ENCODE results near the gene BRI3.
A peak's percentile ranks its signal among the peaks of the same experiment; 100 is the strongest.

Gene BRI3, protein sequence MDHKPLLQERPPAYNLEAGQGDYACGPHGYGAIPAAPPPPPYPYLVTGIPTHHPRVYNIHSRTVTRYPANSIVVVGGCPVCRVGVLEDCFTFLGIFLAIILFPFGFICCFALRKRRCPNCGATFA

DNA sequence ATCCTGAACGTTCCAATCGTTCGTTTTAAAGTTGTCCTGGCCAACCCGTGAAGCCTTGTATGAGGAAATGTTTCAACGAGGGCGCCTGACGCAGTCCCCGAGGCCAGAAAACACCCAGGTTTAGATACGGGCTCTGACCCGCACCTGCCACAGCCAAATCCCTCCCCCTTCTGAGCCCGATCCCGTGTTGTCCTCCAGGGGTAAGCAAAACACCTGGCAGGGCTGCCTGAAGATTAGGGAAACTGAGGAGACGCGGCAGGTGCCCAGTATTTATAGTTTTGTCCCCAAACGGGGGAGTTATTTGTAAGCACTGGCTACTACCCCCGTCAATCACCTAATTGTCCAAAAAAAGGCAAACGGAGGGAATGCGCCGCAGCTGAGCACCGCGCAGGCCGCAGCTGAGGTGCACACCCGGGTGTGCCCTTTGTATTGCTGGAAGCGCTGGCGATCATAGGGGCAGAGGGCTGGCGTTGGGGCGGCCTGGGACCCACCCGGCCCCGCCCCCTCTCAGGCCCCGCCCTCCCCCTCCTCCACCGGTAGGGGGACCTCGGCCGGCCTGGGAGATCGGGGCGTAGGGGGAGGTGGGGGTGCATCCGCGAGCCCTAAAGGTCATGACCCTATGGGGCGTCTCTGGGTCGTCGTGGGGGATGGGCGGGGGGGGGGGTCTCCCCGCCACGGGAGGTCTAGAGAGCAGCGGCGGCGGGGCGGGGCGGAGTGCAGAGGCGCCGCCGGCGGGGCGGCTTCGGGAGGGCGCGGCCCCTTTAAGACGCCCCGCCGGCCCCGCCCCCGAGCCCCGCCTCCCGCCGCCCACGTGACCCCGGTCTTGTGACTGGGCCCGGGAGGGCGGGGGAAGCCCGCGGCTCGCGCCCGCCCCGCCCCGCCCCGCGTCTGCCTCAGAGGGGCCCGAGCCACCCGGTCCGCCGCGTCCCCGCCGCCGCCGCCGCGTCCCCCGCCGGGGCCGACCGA, at the start of gene BRI3:
Gene BRI3 (plus strand): TSS at position 896 of the 966 bp plus-strand sequence. CDS start 110 bp downstream, outside the sequence.
- DNase-seq: peak; percentile 91 to 92

DNA sequence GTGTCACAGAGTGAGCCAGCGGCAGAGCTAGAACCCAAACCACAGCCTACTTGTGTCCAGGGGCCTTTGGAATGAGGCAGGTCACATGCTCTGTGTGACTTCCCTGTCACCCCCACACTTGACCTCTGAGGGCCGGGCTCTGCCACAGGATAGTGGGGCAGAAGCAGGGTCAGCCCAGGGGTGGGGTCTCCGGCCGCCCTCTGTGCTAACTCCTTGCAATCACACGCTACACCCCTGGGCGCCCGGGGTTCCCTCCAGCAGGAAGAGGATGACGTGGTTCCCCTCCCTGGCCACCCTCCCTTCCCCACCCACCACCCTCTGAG, 49.3 kb upstream of the BRI3 start:
- DNase-seq: no peak

DNA sequence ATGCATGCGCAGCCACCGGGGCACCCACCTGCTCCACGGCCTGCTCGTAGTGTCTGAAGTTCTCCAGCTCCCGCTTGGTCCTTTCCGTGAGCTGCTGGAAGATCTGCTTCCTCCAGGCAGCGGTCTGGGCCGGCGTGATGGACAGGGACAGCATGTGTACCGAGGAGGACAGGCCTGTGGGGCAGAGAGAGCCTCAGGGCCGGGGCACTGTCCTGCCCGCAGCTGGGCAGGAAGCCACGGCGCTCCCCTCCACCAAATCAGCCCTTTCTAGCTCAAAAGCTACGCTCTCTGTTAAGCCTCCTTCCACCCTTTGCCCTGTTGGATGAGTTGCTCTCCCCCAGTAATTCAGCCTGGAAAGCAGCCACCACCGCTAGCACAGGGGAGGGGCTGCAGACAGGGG, 48.7 kb upstream of the BRI3 start:
- DNase-seq: no peak

DNA sequence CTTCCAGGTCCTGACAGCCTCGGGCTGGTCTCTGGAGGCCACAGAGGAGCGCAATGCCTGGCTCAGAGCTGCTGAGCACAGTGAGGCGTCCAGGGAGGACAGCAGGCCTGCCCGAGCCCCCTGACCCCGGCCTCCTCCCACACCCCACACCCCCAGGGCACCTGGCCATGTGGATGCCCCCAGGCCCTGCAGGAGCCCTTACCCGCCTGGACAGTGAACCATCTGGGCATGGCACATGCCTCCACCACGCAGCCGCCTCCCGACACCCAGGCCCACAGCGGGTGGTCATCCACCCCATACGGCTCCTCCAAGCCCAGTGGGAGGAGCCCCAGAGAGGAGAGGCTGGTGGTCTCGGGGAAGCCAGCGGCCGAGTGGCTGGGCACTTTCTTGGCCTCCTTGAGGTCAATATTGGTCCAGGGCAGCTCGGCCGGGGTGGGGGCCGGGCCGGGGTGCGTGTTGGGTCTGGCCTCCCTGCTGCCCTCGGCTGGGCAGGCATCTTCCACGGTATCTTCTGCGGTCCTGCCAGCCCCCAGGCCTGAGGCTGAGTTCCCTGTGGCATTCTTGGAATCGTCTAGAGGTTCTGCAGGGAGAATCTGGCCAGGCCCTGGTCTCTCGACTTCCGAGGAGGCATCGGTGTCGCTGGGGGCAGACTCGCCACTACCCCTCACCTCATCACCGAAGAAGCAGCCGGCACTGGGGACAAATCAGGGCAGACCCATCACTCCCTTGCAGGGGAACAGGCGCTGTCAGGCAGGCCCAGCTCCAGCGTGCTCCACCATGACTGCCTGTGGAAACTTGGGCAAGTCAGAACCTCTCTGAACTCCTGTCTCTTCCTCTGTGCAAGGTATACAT, 48.0 kb upstream of the BRI3 start:
- no peak for DNase-seq

DNA sequence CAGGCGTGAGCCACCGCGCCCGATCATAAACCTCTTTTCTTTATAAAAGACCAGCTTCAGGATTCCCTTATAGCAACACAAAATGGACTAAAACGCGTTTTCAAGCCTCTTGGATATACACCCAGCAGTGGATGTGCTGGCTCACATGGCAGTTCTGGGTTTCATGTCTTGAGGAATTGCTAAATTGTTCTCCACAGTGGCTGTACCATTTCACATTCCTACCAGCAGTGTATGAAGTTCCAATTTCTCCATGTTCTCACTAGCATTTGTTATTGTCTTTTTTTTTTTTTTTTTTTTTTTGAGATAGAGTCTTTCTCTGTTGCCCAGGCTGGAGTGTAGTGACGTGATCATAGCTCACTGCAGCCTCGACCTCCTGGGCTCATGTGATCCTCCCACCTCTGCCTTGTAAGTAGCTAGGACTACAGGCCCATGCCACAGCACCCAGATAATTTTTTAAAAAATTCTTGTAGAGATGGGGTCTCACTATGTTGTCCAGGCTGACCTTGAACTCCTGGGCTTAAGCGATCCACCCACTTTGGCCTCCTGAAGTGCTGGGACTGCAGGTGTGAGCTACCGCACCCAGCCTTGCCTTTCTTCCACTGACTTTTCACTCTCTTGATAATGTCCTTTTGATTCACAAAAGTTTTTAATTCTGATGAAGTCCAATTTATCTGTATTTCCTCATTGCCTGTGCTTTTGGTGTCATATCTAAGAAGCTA, 46.9 kb upstream of the BRI3 start:
- DNase-seq: no peak

DNA sequence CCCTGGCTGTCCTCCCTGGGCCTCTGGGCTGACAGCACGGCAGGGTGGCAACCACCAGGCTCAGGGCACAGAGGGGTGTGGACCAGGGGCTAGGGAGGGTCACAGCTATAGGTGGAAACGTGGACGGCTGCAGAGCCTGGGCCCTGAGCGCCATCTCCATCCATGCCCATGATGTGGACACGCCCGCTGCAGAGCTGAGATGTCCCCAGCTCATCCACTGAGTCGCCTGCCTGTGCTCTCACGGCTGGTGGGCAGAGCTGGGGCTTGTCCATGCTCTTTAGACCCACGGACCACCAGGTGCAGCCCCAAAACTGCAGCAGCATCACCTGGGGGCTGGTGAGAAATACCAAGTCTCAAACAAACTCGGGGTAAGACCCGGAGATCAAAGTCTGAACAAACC, 45.6 kb upstream of the BRI3 start:
- DNase-seq: no peak

DNA sequence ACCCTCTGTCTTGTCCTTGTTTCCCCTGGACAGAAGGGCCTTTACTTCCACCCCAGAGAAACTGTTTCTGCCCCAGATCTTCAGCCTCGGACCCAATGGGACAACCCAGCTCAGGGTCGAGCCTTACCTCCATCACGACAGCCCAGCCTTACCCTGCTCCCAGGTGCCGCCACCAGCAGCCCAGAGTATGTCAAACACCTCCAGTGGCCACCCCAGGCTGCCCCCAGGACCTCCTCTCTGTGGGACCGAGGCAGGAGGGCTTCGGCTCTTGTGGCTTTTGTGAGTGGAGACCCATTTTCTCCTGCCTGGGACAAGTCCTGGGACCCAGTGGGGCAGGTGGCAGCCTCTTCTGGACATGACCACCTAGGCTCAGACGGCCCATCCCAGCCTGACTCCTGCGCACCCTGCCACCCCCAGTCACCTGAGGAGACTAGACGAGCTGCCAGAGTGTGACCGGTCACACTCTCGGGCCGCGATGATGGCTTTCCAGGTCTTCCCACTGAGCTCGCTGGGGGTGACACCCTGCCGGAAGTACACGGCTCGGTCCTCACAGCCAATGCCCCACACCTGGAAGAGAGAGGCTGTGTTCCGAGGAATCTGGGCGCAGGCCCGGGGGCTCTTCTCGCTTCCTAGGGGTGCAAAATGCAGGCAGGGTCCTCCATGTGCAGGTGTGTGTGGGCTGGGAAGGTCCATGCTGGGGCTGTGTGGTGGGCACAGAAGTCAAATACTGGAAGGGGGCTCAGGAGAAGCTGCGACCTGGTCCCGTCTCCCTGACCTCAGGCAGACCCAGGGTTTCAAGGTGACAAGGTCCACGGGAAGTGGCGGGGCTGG, 44.9 kb upstream of the BRI3 start:
- no peak for DNase-seq

DNA sequence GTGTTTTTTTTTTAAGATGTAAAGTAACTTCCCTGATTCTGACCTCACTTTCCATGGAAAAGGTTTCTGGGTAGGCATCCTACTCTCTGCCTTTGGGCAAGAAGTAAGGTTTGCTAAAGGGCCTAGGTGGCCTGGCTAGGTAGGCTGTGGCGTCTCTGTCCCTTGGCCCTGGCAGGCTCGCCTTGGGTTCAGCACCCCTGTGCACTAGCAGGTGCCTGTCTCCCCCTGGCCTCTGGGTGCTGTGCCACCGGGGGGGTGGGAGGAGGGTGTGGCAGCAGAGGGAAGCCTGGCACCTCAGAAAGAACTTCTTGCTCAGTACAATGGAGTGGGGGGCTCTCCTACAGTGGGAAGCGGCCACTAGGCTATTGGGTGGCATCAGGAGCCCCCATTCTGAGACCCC, 43.4 kb upstream of the BRI3 start:
- DNase-seq: no peak

DNA sequence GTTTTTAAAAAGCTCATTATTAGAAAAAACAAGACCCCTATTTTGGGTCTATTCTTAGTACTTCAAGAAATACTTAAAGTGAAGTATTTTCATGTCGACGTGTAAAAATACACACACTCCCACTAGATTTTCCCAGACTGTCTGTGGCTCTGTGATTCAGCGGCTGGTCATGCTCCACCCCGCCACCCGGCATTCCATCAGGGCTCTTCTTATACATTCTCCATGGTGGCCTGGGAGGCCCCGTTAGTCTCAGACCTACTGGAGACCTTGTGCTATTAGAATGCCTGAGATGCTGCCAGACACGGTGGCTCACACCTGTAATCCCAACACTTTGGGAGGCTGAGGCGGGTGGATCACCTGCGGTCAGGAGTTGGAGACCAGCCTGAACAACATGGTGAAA, 42.5 kb upstream of the BRI3 start:
- no peak for DNase-seq

DNA sequence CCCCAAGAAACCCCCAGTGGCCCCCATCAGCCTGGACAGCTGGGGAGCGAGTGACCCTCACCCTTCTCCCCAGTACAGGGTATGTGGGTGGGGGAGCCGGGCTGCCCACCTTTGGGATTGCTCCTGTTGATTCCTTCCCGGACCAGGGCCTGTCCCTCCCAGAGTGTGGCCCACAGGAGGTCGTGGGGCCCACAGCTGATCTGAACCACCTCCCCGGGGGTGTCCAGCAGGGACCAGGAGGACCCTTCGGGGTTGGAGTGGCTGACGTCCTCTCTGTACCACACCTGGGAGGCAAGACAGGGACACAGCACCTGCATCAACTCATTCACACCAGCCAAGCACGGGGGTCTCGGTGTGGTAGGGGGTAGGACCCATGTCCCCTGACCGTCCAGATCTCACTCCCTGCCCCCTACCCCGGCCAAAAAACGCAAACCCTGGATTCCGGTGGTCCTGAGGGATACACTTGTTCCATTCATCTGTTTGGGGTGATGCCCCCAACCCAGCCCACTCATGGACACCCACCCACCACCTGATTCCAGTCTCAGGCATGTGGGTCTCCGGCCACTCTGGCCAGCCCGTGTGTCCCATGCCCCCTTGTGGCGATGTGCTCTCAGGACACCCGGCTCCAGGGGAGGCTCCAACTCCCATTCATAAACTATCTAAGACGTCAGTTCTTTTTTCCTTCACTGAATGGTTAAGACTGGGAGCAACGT, 40.4 kb upstream of the BRI3 start:
- DNase-seq: peak; percentile 14 to 20

DNA sequence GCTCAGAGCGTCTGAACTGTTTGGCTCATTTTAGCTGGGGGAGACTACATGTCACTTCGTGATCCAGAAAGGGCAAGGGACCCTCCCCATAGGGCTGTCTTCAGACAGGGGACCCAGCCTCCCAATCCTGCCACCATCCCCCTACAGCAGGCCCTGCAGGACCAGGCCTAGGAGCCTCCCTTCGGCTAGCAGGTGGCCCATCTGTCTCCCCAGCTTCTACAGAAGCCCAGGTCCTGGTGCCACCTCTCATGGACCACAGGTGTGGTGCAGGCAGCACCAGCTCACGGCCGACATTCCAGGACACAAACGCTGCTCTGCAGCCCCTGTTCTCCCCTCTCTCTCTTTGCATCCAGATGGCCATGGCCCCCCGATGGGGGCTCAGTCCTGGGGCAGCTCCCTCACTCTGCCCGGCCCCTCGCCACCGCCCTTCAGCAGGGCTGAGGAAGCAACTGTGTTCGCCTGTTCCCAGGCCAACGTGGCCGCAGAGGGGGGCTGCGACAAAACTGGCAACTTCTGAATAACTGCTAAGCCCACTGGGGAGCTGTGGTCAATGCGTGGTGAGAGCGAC, 39.7 kb upstream of the BRI3 start:
- DNase-seq: no peak

DNA sequence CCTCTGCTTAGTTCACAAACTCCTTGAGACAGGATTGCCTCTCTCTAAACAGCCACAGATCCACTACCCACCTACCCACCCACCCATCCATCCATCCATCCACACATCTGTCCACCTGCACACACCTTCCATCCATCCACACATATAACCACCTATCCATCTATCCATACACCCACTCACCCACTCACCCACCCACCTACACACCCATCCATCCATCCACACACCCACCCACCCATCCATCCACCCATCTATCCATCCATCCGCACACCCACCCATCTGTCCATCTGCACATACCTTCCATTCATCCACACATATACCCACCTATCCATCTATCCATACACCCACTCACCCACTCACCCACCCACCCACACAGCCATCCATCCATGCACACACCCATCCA, 39.1 kb upstream of the BRI3 start:
- no peak for DNase-seq

DNA sequence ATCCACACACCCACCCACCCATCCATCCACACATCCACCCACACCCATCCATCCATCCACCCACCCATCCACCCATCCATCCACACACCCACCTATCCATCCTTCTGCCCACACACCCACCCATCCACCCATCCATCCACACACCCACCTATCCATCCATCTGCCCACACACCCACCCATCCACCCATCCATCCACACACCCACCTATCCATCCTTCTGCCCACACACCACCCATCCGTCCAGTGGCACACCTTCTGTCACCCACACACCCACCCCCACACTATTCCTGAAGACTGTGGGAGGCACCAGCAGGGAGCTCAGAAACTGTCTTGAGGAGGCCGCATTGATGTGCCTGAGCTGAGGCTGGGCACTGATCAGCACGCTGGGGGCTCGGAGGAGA, 38.6 kb upstream of the BRI3 start:
- DNase-seq: no peak

DNA sequence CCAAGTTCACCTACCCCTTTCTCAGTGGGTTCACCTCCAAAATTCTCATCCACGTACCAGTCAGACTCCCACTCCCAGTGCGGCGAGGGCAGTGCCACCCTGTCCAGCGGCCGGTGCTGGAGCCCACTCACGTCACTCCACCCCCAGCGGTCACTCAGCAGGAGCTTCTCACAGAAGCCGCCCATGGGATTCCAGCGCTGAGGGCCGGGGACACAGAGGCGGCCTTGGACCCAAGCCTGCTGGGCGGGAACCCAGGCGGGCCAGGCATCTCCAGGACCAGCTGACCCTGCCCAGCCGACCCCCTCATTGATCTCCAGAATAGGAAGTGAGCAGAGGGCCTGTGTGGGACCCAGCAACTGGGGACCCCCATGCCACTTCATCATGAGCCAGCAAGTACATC, 36.6 kb upstream of the BRI3 start:
- no peak for DNase-seq

DNA sequence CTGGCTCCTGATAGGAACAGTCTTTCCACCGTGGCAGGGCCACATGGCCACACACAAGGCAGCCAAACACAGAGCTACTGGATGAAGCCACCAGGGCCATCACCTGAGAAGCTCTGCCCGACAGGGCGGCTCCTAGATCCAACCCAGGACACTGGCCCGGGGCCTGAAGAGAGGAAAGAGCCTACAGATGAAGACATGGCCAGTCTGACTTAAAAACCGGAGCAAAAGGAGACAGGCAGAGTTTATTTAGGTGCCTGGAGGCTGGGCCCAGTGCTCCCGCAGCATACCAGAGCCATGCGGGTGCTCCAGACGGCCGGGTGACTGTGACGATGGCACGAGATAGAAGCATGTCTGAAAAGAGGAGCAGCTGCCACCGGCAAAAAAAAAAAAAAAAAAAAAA, 33.3 kb upstream of the BRI3 start:
- DNase-seq: no peak

DNA sequence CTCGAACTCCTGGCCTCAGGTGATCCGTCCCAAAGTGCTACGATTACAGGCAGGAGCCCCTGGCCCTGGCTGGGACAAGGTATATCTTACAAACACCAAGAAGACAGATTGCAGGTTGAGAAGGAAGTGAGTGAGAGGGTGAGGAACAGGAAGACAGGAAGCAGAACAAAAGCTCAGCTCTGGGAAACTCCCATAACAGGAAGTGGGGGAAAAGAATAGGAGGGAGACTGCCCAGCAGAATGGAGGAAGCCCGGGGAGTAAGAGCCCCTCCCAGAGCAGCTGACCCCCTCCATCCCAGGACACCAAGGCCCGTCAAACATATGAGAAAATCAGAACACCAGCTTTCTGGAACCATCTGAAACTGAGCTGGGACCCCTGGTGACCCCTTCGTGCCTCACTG, 32.4 kb upstream of the BRI3 start:
- DNase-seq: no peak

DNA sequence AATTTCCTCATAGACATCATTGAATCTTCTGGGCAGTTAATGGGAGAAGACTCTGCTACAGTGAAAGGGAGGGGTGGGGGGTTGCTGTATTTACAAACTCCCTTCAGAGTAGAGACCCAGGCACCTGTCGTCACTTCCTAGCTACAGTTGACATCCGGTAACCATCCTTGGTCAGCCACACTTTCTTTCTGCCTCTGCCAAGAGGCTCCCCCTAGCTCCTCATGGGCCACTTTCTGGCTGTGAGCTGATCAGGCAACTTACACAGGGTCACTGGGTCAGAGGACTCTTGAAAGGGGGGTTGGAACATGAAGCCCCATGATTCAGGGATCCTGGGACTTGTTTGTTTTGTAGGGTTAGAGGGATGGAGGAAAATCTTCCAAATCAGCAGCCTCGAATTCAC, 30.7 kb upstream of the BRI3 start:
- peak; percentile 52 to 69 for DNase-seq

DNA sequence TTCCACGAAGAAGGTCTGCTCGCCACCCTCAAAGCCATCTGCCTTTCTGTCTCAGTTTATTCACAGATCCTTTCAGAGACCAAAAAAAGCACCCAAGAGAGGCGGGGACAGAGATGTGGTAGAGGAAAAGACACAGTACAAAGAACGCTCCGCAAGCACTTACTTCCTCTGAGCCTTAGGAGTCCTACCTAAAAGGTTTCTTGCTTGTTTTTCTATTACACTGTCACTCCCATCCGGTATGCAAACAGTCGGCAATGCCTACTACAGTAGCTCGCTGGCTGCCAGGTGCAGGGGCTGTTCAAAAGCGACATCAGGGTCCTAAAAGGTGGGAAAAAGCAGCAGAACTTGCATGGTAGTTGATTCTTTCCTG, 30.3 kb upstream of the BRI3 start:
- peak; percentile 56 to 70 for DNase-seq

DNA sequence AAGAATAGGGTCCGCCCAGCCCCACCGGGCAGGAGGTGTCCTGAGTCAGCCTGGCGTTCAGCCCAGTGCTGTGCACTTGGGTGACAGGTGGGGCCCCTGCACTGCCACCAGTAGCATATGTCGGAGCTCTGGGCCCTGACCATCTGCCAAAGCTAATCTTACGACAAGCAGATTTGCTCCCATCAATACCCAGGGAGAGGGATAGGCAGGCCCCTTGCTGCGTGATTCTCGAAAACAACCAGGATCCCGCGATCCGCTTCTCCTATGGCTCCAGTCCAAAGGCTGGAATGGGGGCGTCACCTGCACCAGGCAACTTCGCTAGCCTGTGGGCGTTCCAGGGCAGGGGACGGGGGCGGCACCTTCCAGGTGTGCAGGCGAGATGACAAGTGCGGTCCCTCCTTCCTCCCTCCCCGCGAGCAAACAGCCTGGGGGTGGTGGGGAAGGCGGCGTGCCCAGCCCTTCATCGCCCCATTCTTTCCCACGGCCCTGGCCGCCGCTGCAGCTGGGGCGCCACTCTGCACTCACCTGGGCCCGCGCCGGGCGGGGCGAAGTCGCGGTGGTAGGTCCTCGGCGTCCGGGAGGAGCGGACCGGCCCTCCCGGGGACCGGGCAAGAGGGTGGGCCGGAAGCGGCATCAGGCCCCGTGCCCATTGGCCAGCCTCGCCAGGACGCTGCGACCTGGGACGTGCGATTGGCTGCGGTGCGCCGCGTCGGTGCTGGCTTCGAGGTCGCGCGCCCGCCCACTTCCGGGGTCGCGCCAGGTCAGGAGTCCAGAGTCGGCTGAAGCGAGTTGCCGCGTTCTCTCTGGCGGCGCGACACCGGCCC, 29.7 kb upstream of the BRI3 start, which contains the start of gene TECPR1:
Gene TECPR1 (minus strand): TSS at position 632 of the 824 bp plus-strand sequence. CDS start 6,086 bp downstream, outside the sequence.
- DNase-seq: peak; percentile 88

DNA sequence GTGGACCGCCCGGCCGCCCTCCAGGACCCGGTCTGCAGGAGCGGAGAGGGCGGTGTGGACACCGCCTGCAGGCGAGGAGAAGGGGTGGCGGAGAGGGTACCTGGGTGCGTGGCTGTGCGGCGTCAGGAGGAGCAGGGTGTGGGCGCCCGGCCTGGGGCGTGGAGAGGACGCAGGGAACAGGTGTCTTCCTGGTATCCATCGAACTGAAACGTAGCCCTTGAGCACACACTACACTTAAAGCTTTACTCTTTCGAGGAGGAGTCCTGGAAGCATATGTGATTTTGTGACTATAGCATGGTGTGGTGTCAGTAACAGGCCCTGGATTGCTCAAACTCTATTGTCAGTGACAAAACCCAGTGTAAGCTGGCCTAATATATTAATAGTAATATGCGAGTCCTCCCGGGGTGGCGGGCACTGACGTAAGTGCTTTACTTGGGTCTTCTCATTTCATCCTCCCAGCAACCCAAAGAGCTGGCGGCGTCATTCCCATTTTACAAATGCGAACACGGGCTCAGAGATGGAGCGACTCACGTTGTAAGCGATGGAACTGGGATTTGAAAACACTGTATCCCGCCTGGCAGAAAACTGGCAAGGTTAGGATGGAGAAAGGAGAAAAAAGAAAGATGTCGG, 28.9 kb upstream of the BRI3 start:
- no peak for DNase-seq

Data from CD4-positive, alpha-beta T cell treated with Interleukin-1 beta for 1 hour (primary cell).